ENCODE measurements around the gene DNAH9. TPM values are rescaled to one million over a fixed set of nuclear protein-coding genes. Genes with fewer than 3 reads are reported as not detected.

Gene DNAH9
- polyA plus RNA-seq, 1 donor (not counting 4 experiments of a cell fraction or from before 2014, with no cell fraction given) = 0.42 TPM

DNA sequence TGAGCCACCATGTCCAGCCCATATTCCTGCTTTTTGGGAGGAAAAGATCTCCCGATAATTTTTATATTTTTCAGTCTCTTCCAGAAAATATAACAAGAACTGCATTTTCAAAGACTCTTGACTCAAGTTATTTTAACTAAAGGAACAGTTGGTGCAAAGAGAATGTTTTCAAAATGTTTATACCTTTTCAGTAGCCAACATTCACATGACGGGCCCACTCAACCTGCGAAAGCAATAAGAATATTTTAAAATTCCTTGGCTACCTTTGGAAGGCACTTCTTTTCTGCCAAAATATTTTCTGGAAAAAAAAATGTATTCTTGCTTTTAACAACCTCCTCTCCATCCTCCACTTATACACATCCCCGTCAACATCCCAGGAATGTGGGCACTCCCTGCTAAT, 258.7 kb downstream of the DNAH9 start:
- Histone ChIP-seq H3K4me2 (ENCODE audit: control insufficient read depth, extremely low read depth, insufficient read depth, low read depth, low read length) (no peak overlapping the region), H3K79me2 (ENCODE audit: control insufficient read depth, insufficient read depth, low read length) (no peaks in the 10 kb centered on the region), H4K20me1 (ENCODE audit: control insufficient read depth, extremely low read depth, insufficient read depth, low read length) (no peaks in the 10 kb centered on the region), H3K27ac (ENCODE audit: control insufficient read depth, insufficient read depth, low read length) (no peak overlapping the region), H3K9ac (ENCODE audit: control insufficient read depth, extremely low read depth, insufficient read depth, low read length) (no peak overlapping the region), H3K9me1 (ENCODE audit: control insufficient read depth, extremely low read depth, insufficient read depth, low read length) (no peaks in the 10 kb centered on the region), H3K4me1 (ENCODE audit: control insufficient read depth, extremely low read depth, insufficient read depth, low read length) (peaks cover 9% of the 10 kb centered on the region), H2AFZ (ENCODE audit: control insufficient read depth, low read length) (no peak overlapping the region), H3K36me3 (ENCODE audit: control insufficient read depth in 2 of 2, extremely low read depth in 1 of 2, insufficient read depth in 2 of 2, low read length in 2 of 2) (no peaks in the 10 kb centered on the region), H3K9me3 (ENCODE audit: control insufficient read depth, low read depth, low read length) (no peaks in the 10 kb centered on the region), H3K4me3 (ENCODE audit: control insufficient read depth in 2 of 3, extremely low read depth in 1 of 3, insufficient read depth in 2 of 3, low read depth in 1 of 3, low read length in 3 of 3) (no peak overlapping the region), H3K27me3 (ENCODE audit: control insufficient read depth, extremely low read depth, insufficient read depth, low read length) (no peaks in the 10 kb centered on the region)
- TF ChIP-seq, protein P1, sequence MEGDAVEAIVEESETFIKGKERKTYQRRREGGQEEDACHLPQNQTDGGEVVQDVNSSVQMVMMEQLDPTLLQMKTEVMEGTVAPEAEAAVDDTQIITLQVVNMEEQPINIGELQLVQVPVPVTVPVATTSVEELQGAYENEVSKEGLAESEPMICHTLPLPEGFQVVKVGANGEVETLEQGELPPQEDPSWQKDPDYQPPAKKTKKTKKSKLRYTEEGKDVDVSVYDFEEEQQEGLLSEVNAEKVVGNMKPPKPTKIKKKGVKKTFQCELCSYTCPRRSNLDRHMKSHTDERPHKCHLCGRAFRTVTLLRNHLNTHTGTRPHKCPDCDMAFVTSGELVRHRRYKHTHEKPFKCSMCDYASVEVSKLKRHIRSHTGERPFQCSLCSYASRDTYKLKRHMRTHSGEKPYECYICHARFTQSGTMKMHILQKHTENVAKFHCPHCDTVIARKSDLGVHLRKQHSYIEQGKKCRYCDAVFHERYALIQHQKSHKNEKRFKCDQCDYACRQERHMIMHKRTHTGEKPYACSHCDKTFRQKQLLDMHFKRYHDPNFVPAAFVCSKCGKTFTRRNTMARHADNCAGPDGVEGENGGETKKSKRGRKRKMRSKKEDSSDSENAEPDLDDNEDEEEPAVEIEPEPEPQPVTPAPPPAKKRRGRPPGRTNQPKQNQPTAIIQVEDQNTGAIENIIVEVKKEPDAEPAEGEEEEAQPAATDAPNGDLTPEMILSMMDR (optimal IDR thresholded peaks at IDR 0.05 in 1 of 3, IDR thresholded peaks at IDR 0.05 in 1 of 3, conservative IDR thresholded peaks at IDR 0.05 in 1 of 3; ENCODE audit: extremely low read depth in 1 of 3, insufficient read depth in 2 of 3, low read length in 3 of 3) = no peak
- TF ChIP-seq EZH2 (IDR thresholded peaks at IDR 0.05; ENCODE audit: low read length) = no peak
- no peak for FAIRE-seq
- DNase-seq (ENCODE audit: low read depth, low spot score) = no peak
- dilution Hi-C loops (cut with MboI; ENCODE audit: extremely low pct_ligation_motif_present, low sequenced_read_pairs) = no loop called here

- Histone ChIP-seq H3K27me3 (ENCODE audit: control insufficient read depth, extremely low read depth, insufficient read depth, low read length) (no peaks in the 10 kb centered on the region), H2AFZ (ENCODE audit: control insufficient read depth, low read length) (no peak overlapping the region), H3K79me2 (ENCODE audit: control insufficient read depth, insufficient read depth, low read length) (no peaks in the 10 kb centered on the region), H3K9me3 (ENCODE audit: control insufficient read depth, low read depth, low read length) (no peaks in the 10 kb centered on the region), H4K20me1 (ENCODE audit: control insufficient read depth, extremely low read depth, insufficient read depth, low read length) (no peaks in the 10 kb centered on the region), H3K9me1 (ENCODE audit: control insufficient read depth, extremely low read depth, insufficient read depth, low read length) (no peaks in the 10 kb centered on the region), H3K4me3 (ENCODE audit: control insufficient read depth in 2 of 3, extremely low read depth in 1 of 3, insufficient read depth in 2 of 3, low read depth in 1 of 3, low read length in 3 of 3) (no peak overlapping the region), H3K9ac (ENCODE audit: control insufficient read depth, extremely low read depth, insufficient read depth, low read length) (no peak overlapping the region), H3K27ac (ENCODE audit: control insufficient read depth, insufficient read depth, low read length) (no peak overlapping the region), H3K4me2 (ENCODE audit: control insufficient read depth, extremely low read depth, insufficient read depth, low read depth, low read length) (no peak overlapping the region), H3K4me1 (ENCODE audit: control insufficient read depth, extremely low read depth, insufficient read depth, low read length) (no peaks in the 10 kb centered on the region), H3K36me3 (ENCODE audit: control insufficient read depth in 2 of 2, extremely low read depth in 1 of 2, insufficient read depth in 2 of 2, low read length in 2 of 2) (no peaks in the 10 kb centered on the region)
- dilution Hi-C loops (cut with MboI; ENCODE audit: extremely low pct_ligation_motif_present, low sequenced_read_pairs) = no loop called here
- DNase-seq (ENCODE audit: low read depth, low spot score) (no peak), FAIRE-seq (no peak)
- TF ChIP-seq, protein P1 (optimal IDR thresholded peaks at IDR 0.05 in 1 of 3, IDR thresholded peaks at IDR 0.05 in 1 of 3, conservative IDR thresholded peaks at IDR 0.05 in 1 of 3; ENCODE audit: extremely low read depth in 1 of 3, insufficient read depth in 2 of 3, low read length in 3 of 3) = no peak
- no peak for TF ChIP-seq EZH2 (IDR thresholded peaks at IDR 0.05; ENCODE audit: low read length)
Observed at GRCh38 chr17:11869680-11870394, 271.6 kb downstream of the DNAH9 start.
